Epithelial cell of esophagus (primary cell): ENCODE results near the gene FXR2.

Source experiments
- DNase-seq: peaks from one replicate; pipeline ENCODE4 v3.0.0; 2010; ENCODE audit warnings: low read depth
- H3K4me3 ChIP-seq: 2 replicates; pipeline ENCODE4 v1.5.1; 2011; ENCODE audit warnings: mild to moderate bottlenecking, low read length, control low read depth
- TF ChIP-seq, protein P1 (sequence below): IDR thresholded peaks from 2 replicates; pipeline ENCODE4 v1.5.1; 2011; ENCODE audit warnings: low read depth, mild to moderate bottlenecking, low read length, control low read depth, inconsistent platforms; ENCODE audit not compliant: insufficient read depth; ENCODE audit errors: missing control alignments

Gene FXR2

GRCh38 chr17:7570351-7570750, 44.3 kb downstream of the FXR2 start:
- TF ChIP-seq, protein P1, sequence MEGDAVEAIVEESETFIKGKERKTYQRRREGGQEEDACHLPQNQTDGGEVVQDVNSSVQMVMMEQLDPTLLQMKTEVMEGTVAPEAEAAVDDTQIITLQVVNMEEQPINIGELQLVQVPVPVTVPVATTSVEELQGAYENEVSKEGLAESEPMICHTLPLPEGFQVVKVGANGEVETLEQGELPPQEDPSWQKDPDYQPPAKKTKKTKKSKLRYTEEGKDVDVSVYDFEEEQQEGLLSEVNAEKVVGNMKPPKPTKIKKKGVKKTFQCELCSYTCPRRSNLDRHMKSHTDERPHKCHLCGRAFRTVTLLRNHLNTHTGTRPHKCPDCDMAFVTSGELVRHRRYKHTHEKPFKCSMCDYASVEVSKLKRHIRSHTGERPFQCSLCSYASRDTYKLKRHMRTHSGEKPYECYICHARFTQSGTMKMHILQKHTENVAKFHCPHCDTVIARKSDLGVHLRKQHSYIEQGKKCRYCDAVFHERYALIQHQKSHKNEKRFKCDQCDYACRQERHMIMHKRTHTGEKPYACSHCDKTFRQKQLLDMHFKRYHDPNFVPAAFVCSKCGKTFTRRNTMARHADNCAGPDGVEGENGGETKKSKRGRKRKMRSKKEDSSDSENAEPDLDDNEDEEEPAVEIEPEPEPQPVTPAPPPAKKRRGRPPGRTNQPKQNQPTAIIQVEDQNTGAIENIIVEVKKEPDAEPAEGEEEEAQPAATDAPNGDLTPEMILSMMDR = no peak

GRCh38 chr17:7569571-7569970, 45.1 kb downstream of the FXR2 start:
- H3K4me3 ChIP-seq = no peak overlapping the region
- TF ChIP-seq, protein P1 = no peak
- DNase-seq = no peak

More at GRCh38 chr17:7570351-7570750, 44.3 kb downstream of the FXR2 start:
- no peak for DNase-seq
- no peak overlapping the region for H3K4me3 ChIP-seq

DNA sequence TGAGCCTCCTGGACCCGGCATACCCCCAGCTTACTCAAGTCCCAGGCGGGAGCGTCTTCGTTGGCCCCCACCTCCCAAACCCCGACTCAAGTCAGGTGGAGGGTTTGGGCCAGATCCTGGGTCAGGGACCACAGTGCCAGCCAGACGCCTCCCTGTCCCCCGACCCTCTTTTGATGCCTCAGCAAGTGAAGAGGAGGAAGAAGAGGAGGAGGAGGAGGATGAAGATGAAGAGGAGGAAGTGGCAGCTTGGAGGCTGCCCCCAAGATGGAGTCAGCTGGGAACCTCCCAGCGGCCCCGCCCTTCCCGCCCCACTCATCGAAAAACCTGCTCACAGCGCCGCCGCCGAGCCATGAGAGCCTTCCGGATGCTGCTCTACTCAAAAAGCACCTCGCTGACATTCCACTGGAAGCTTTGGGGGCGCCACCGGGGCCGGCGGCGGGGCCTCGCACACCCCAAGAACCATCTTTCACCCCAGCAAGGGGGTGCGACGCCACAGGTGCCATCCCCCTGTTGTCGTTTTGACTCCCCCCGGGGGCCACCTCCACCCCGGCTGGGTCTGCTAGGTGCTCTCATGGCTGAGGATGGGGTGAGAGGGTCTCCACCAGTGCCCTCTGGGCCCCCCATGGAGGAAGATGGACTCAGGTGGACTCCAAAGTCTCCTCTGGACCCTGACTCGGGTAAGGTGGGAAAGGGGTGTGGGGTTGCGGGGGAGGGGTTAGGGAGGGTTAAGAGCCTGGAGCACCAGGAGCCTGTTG, 51.4 kb downstream of the FXR2 start:
- DNase-seq = no peak

GRCh38 chr17:7562208-7562605, 52.5 kb downstream of the FXR2 start:
- H3K4me3 ChIP-seq = peak overlapping the region; percentile 78
- DNase-seq = no peak
- TF ChIP-seq, protein P1 = no peak

More for the DNA sequence above, 51.4 kb downstream of the FXR2 start:
- TF ChIP-seq, protein P1 = no peak
- H3K4me3 ChIP-seq = peak overlapping the region; percentile 78

DNA sequence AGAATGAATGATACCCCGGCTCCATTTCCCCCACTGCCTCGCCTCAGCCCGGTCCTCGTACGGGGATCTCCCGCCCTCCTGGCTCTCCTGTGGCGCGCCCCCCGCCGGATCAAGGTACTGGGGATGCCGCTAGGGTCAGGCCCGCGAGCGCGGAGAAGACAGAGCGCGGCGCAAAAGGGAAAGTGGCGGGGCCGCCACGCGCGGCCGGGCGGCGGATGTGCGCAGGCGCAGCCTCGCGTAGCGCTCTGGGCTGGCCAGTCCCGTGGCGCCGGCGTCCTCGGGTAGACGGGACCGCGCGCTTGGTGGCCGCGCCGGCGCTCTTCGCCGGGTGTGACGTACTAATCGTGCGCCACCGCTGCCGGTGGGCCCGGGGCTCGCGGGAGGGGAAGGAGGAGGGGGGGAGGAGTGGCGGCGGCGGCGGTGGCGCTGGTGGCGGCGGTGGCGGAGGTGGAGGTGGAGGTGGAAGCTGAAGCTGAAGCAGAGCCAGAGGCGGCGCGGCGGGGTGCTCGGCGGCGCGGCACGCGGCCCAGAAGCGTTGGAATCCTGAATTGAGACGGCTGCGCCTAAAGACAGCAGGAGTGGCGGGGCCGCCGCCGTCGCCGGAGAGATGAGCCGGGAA, 53.0 kb downstream of the FXR2 start, which contains the start of gene SENP3:
Gene SENP3, plus strand, starts transcription at position 331 of the 619 bp plus-strand sequence. CDS start 1,158 bp downstream, outside the sequence.
- peak within 1 kb of the TSS; percentile 79 for H3K4me3 ChIP-seq
- peak; percentile 93 for DNase-seq
- TF ChIP-seq, protein P1 = no peak

DNA sequence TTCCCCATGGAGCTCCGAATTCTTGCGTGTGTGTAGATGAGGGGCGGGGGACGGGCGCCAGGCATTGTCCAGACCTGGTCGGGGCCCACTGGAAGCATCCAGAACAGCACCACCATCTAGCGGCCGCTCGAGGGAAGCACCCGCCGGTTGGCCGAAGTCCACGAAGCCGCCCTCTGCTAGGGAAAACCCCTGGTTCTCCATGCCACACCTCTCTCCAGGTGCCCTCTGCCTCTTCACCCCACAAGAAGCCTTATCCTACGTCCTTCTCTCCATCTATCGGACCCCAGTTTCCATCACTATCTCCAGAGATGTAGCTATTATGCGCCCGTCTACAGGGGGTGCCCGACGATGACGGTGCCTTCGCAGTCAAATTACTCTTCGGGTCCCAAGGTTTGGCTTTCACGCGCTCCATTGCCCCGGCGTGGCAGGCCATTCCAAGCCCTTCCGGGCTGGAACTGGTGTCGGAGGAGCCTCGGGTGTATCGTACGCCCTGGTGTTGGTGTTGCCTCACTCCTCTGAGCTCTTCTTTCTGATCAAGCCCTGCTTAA, 53.6 kb downstream of the FXR2 start:
- peak; percentile 93 for DNase-seq
- H3K4me3 ChIP-seq = peak overlapping the region; percentile 79
- TF ChIP-seq, protein P1 = peak; percentile 85
